ENCODE results near the gene STARD3NL.
"Not testable (repeated sequence)": the region's sequence is repeated elsewhere in the genome, so short reads cannot be mapped to it uniquely, and the experiment has no call there.

The STARD3NL gene

GRCh38 chr7:38224392-38224791 is 46.3 kb downstream of the STARD3NL start:
- Histone ChIP-seq H3K4me3 (replicated peaks; ENCODE audit: low read depth, low read length) (no peak overlapping the region), H3K27me3 (replicated peaks; ENCODE audit: control insufficient read depth, insufficient read depth, low read length) (no peaks in the 10 kb centered on the region), H3K36me3 (ENCODE audit: control insufficient read depth, insufficient read depth, low read length) (peaks cover 11% of the 10 kb centered on the region)
- TF ChIP-seq CTCF (IDR thresholded peaks at IDR 0.05; ENCODE audit: insufficient read depth, low read length, poor library complexity, severe bottlenecking) = no peak
- DNase-seq (ENCODE audit: extremely low read depth, insufficient read length) = no peak

GRCh38 chr7:38229386-38229785 is 51.3 kb downstream of the STARD3NL start:
- Histone ChIP-seq H3K36me3 (ENCODE audit: control insufficient read depth, insufficient read depth, low read length) (peaks cover 3% of the 10 kb centered on the region), H3K27me3 (replicated peaks; ENCODE audit: control insufficient read depth, insufficient read depth, low read length) (no peaks in the 10 kb centered on the region), H3K4me3 (replicated peaks; ENCODE audit: low read depth, low read length) (no peak overlapping the region)
- no peak for DNase-seq (ENCODE audit: extremely low read depth, insufficient read length)
- TF ChIP-seq CTCF (IDR thresholded peaks at IDR 0.05; ENCODE audit: insufficient read depth, low read length, poor library complexity, severe bottlenecking) = no peak

GRCh38 chr7:38229884-38230642 is 52.0 kb downstream of the STARD3NL start:
- Histone ChIP-seq H3K4me3 (replicated peaks; ENCODE audit: low read depth, low read length) (no peak overlapping the region), H3K27me3 (replicated peaks; ENCODE audit: control insufficient read depth, insufficient read depth, low read length) (no peaks in the 10 kb centered on the region), H3K36me3 (ENCODE audit: control insufficient read depth, insufficient read depth, low read length) (peaks cover 3% of the 10 kb centered on the region)
- DNase-seq (ENCODE audit: extremely low read depth, insufficient read length) = no peak
- TF ChIP-seq CTCF (IDR thresholded peaks at IDR 0.05; ENCODE audit: insufficient read depth, low read length, poor library complexity, severe bottlenecking) = no peak

DNA sequence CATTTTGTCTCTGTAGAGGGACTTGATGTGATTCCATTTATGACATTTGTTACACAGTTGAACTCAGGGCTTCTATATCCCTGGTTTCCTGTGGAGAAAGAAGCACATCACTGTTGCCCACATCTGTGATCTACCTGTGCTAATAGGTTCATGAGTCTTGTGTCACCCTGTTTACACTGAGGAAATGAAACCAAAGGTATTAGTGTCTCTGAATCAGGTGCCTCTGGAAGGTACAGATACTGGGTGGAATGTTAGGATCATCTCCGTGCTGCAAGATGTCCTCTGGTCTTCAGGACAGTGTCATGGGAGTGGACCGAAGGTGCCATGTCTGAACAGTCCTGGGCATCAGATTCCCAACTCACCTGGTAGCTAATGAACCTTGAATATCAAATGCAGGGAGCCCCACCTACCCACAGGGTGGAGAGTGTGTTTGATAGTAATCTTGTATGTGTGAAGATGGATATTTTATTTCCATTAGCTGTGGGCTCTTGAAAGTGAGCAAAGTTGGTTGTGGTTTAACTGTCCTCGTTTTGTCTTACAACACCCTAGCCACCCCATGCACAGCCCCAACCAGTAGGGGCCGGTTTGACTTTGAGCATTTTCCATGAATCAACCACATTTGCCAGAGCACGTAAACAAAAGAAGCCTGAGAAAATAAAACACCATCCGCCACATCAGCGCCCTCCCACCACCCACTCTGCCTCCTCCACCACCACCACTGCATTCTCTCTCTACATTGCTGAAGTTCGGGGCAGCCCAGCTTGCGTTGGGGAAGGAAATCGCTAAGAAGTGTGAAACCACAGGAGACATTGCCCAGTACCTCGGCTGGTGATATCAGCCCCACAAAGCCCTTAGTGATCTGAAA is 54.7 kb downstream of the STARD3NL start:
- Histone ChIP-seq H3K36me3 (ENCODE audit: control insufficient read depth, insufficient read depth, low read length) (no peaks in the 10 kb centered on the region; the same call in 1 of the 2 replicates), H3K27me3 (replicated peaks; ENCODE audit: control insufficient read depth, insufficient read depth, low read length) (no peaks in the 10 kb centered on the region), H3K4me3 (replicated peaks; ENCODE audit: low read depth, low read length) (no peak overlapping the region)
- TF ChIP-seq CTCF (IDR thresholded peaks at IDR 0.05; ENCODE audit: insufficient read depth, low read length, poor library complexity, severe bottlenecking) = no peak
- DNase-seq (ENCODE audit: extremely low read depth, insufficient read length) = peak; percentile 18

GRCh38 chr7:38234759-38235158 is 56.7 kb downstream of the STARD3NL start:
- not testable (repeated sequence) for H3K27me3 ChIP-seq (replicated peaks; ENCODE audit: control insufficient read depth, insufficient read depth, low read length); DNase-seq (ENCODE audit: extremely low read depth, insufficient read length); H3K36me3 ChIP-seq (ENCODE audit: control insufficient read depth, insufficient read depth, low read length); H3K4me3 ChIP-seq (replicated peaks; ENCODE audit: low read depth, low read length)

DNA sequence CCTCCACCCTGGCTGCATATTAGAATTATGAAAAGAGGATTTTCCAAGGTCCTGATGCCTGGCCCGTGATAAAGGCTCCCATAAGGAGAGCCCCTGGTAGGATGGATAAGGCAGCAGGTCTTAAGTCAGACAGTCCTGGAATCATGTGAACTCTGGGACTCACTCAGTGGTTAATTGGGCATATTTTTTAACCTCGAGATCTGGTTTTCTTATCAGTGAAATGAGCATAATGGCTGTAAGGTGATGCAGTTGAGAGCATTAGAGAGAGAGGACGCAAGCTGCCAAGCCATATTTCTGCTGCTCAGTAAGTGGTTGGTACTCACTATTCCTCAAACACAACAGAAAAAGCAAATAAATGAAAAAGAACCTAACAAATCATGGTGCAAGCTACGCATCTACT is 57.6 kb downstream of the STARD3NL start:
- Histone ChIP-seq H3K4me3 (replicated peaks; ENCODE audit: low read depth, low read length) (no peak overlapping the region), H3K27me3 (replicated peaks; ENCODE audit: control insufficient read depth, insufficient read depth, low read length) (no peaks in the 10 kb centered on the region), H3K36me3 (ENCODE audit: control insufficient read depth, insufficient read depth, low read length) (no peaks in the 10 kb centered on the region)
- DNase-seq (ENCODE audit: extremely low read depth, insufficient read length) = no peak
- TF ChIP-seq CTCF (IDR thresholded peaks at IDR 0.05; ENCODE audit: insufficient read depth, low read length, poor library complexity, severe bottlenecking) = no peak

- not testable (repeated sequence) for H3K27me3 ChIP-seq (replicated peaks; ENCODE audit: control insufficient read depth, insufficient read depth, low read length); H3K36me3 ChIP-seq (ENCODE audit: control insufficient read depth, insufficient read depth, low read length); DNase-seq (ENCODE audit: extremely low read depth, insufficient read length); H3K4me3 ChIP-seq (replicated peaks; ENCODE audit: low read depth, low read length)
These were observed 61.1 kb downstream of the STARD3NL start for GRCh38 chr7:38239129-38239528.

Data from GM06990 (cell line).